GM19043 (cell line): Measurements from ENCODE around the gene CLBA1.

Source experiments
- ATAC-seq: cut with Tn5 transposase; IDR thresholded peaks from one replicate; pipeline ENCODE4 v1.9.1; 2021; ENCODE audit warnings: low read depth; ENCODE audit not compliant: unreplicated experiment

Gene CLBA1

DNA sequence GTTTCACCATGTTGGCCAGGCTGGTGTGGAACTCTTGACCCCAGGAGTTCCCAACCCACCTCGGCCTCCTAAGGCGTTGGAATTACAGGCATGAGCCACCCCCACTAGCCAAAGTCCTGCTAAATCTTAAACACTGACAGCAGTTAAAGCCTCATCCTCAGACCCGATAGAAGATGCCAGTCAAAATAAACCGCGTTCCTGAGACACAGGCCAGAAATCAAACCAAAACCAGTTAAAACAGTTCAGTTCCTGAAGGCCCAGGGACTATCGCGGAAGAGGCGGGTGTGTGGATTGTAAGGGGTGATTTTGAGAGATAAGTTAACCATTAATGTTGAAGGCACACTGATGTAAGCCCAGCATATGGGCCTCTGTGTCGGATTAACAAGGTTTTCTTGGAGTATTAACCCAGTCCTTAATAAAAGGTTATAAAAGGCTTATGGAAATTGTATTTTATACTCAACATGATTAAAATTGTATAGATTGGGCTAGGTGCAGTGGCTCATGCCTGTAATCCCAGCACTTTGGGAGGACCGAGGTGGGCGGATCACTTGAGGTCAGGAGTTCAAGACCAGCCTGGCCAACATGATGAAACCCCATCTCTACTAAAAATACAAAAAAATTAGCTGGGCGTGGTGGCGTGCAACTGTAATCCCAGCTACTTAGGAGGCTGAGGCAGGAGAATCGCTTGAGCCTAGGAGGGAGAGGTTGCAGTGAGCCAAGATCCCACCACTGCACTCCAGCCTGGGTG is 54.0 kb downstream of the CLBA1 start:
- ATAC-seq, result no peak

GRCh38 chr14:105041841-105042765 is 56.5 kb downstream of the CLBA1 start:
- no peak for ATAC-seq

DNA sequence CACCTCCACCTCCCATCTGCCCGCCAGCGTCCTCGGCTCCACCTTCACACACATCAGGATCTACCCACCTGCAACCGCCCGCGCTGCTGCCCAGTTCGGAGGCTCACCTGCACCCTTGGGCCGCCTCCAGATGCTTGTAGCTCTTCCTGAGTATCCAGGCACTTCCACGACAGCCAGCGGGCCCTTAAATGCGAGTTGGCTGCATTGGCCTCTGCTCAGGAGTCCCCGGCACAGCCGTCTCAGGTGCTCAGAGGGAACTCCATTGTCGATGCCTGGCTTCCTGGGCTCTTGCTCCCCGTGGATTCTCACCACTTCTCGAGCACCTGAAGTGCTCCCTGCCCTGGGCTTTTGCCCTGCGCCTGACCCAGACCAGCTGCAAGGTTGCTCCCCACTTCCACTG is 57.2 kb downstream of the CLBA1 start:
- no peak for ATAC-seq

- no peak for ATAC-seq
Measured at GRCh38 chr14:105043641-105044040, 58.1 kb downstream of the CLBA1 start.
